Stimulated activated CD4-positive, alpha-beta T cell treated with anti-CD3 and anti-CD28 coated beads, Interleukin-1b, Interleukin-23, amount 100 ng/mL, for 24 hours (primary cell): Measurements from ENCODE around the gene FLNB.

Experiments used
- DNase-seq, 4 experiments: peaks; one replicate each; pipeline ENCODE4 v3.0.0-alpha.2; 2020; ENCODE audit warnings: low read depth in 4 of 4, low spot score in 1 of 4

Gene FLNB

GRCh38 chr3:58129041-58129770, 121.0 kb downstream of the FLNB start:
- DNase-seq: no peak

DNA sequence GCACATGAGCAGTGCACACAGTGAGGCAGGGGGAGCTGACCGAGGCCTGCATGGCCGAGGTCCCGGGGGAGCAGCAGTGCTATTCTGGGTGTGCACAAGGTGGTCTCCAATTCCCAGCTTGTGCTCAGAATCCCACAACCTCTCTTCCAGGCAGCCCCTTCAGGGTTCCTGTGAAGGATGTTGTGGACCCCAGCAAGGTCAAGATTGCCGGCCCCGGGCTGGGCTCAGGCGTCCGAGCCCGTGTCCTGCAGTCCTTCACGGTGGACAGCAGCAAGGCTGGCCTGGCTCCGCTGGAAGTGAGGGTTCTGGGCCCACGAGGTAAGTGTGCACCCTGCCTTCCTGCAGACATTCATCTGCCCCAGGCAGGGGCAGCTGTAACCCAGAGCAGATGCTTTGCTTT, 122.4 kb downstream of the FLNB start:
- DNase-seq: no peak

DNA sequence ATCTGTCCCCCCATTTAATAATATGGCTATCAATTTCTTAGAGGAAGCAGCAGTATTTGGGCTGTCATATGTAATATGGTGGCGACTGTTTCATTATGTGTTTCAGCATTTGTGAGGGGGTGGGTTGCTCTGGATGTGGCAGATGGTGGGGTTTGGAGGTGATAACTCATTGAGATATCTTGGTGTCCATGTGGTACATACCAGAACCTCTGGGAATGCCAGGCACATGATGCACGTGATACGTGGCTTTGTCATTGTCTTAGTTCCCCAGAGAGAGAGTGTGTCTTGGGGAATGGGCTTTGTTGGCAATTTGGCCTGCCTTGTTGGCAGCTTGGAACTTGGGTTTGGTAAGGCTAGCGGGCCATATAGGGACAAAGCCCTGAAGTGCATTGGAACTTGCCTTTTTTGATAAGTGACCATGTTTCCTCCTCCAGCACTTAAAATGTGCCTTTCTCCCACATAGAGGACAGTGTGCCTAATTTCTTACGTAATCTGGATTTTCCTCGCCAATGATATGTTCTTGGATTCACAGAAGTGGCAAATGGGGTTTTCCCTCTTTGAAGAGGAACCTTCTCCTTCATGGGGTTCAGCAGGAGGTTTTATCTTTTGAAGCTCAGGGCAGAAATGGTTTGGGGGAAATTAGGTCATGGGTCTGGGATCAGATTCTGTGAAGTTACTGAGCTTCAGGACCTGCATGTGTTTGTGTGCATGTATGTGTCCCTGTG, 123.0 kb downstream of the FLNB start:
- no peak for DNase-seq

DNA sequence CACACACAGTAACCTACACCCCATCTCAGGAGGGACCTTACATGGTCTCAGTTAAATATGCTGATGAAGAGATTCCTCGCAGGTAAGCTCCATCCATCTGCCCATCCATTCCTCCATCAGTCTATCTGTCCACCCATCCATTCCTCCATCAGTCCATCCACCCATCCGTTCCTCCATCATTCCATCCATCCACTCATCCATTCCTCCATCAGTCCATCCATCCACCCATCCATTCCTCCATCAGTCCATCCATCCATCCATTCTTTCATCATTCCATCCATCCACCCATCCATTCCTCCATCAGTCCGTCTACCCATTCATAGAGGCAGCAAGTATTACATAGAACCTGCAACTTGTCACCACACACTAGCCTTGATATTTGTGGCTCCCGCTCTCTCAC, 124.6 kb downstream of the FLNB start:
- no peak for DNase-seq

DNA sequence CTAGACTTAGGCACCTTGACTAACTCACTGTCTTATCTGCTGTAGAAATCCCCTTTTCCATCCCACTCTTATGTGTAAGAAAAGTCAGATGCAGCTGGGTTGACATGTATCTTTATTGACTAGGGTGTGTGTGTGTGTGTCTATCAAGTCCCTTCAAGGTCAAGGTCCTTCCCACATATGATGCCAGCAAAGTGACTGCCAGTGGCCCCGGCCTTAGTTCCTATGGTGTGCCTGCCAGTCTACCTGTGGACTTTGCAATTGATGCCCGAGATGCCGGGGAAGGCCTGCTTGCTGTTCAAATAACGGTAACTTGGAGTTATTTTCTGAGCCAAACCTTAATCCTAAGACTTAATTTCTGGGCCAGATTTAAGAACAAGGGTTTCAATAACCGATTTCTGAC, 126.2 kb downstream of the FLNB start:
- no peak for DNase-seq

DNA sequence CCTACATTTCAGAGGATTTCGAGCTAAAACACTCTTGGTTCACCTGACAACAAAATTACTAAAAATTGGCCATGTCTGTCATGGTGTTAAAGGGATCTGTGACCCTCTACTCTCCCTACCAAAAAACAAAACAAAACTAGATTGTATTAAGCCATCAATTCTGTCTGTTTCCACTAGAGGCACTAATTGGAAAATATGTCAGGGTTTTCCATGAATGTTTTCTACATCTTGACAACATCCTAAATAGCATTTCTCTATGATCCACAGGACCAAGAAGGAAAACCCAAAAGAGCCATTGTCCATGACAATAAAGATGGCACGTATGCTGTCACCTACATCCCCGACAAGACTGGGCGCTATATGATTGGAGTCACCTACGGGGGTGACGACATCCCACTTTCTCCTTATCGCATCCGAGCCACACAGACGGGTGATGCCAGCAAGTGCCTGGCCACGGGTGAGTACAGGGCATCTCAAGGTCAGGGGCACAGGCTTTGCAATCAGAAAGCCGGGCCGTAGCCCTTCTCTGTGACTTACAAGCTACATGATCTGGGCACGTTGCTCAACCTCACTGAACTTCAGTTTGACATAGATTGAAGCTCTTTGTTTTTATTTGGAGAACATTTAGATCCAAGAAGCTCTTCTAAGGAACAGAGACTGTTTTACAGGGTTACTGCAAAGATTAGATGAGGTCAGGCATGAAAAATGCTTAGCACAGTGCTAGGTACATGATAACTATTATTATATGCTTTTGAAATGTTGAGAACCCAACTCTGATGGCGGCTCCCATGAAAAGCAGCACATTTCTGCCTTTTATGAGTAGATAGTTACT, 127.7 kb downstream of the FLNB start:
- no peak for DNase-seq

GRCh38 chr3:58137306-58137705, 129.1 kb downstream of the FLNB start:
- DNase-seq: no peak

GRCh38 chr3:58141766-58142345, 133.6 kb downstream of the FLNB start:
- DNase-seq: no peak

- no peak for DNase-seq
Observed at GRCh38 chr3:58143417-58144055, 135.3 kb downstream of the FLNB start.

GRCh38 chr3:58144478-58145325, 136.5 kb downstream of the FLNB start:
- no peak for DNase-seq

DNA sequence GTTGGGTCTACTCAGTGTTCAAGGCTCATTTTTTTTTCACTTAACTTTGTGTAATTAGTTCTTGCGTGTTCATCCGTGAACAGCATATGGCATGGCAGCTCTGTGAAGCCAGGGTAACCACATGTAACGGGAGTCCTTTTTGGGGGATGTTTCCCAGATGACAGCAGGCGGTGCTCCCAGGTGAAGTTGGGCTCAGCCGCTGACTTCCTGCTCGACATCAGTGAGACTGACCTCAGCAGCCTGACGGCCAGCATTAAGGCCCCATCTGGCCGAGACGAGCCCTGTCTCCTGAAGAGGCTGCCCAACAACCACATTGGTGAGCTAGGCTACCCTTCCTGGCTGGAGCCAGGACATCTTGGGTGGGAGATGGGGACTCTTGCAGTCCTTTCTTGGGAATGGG, 139.8 kb downstream of the FLNB start:
- no peak for DNase-seq

DNA sequence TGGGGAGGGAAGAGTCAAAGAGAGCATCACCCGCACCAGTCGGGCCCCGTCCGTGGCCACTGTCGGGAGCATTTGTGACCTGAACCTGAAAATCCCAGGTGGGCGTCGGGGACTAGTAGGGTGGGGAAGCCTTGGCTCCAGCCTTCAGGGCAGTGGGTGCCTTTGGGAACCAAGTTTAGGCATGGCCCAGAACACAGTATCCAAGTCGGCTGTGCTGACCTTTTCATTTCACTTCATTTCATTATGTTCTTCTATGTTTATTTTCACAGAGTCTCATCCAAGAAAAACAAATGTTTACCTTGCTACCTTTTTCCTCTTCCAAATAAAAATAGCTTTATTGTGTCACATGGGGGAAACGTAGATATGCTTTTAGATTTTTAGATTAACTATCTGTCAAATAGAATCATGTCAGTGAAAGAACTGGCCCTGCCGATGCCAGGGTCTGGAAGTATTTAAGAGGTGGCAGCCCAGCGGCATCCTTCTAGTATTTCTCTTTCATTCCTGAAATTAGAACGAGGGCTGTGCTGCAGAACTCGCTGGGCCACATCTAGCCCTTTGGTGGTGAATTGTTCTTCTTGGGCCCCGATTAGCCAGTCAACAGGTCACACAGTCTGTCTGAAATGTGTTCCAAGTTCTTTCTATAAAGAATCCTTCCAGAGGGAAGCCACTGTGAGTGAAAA, 142.0 kb downstream of the FLNB start:
- no peak for DNase-seq

DNA sequence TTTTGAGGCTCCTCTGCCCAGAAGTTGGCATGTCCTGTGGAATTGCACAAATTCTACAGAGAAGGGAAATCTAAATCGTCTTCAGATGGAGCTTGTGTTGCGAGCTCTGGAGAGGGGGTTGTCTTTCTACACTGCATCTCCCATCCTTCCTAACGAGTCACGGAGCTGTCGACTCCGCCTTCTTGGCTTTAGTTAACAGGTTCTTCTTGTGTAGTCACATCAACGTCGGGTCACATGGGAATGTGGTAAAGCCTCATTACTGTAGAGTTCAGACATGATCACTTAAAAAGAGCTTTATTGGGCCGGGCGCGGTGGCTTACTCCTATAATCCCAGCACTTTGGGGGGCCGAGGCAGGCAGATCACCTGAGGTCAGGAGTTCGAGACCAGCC, 142.6 kb downstream of the FLNB start:
- DNase-seq: no peak

GRCh38 chr3:58151637-58152036, 143.4 kb downstream of the FLNB start:
- DNase-seq: no peak

DNA sequence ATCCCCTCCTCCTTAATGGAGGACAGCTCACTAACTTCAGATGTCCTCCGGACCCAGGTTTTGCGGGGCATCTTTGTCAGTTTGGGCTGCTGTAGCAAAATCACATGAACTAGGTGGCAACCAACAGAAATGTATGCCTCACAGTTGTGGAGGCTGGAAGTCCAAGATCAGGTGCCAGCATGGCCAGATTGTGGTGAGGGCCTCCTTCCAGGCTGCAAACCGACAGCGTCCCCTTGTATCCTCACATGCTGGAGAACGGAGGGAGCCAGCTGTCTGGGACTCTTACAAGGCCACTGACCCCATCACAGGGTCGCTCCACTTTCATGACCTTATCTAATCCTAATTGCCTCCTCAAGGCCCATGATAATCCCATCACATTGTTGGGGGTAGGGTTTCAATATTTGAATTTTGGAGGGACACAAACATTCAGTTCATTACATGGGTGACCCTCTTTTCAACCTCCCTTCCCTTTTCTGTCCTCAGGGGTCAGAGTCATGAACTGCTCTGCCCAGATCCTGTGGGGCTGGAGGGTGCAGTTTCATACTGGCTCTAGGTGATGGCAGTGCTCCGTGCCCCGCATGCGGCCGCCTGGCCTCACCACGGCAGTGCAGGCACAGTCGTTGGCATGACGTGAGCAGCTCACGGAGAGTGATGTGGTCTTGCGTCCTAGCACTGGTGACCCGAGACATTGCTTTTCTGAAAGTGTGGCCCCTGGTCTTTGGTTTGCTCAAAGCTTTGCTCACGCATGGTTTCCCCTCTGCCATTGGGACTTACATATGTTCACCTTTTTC, 144.2 kb downstream of the FLNB start:
- DNase-seq: no peak

GRCh38 chr3:58153371-58153770, 145.1 kb downstream of the FLNB start:
- DNase-seq: no peak

DNA sequence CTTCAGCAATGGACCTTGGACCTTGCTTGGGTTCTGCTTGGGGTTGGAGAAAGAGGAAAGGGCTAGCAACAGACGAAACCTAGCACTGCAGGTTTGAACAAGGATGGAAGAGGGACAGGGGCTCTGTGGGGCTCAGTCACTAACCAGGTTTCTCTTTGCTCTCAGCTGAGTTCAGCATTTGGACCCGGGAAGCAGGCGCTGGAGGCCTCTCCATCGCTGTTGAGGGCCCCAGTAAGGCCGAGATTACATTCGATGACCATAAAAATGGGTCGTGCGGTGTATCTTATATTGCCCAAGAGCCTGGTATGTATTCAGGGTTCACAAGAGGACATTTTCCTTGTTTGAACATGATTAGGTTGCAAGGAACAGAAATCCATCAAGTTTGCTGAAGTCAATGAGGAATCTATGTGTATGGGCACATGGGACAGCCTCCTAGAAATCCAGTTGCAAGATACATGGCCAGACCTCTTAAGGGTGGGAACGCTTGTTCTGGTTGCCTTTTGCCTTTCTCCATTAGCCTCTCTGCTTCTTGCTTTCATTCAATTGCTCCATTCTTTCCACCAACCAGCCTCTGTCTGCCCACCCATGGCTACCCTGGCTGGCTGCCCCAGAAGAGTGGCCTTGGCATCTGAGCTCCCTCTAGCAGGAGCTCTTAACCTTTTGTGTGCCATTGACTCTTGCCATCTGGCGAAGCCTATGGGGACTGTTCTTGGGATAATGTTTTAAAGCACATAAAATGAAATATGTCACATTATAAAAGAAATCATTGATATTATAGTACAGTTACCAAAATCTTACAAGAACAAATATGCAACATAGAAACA, 146.6 kb downstream of the FLNB start:
- no peak for DNase-seq

- no peak for DNase-seq
Observed at GRCh38 chr3:58155838-58156237, 147.6 kb downstream of the FLNB start.
